GM21423 (cell line): ENCODE data around the gene RNLS.
A peak's percentile ranks its signal among the peaks of the same experiment; 100 is the strongest.

Experiments
- ATAC-seq: cut with Tn5 transposase; IDR thresholded peaks from one replicate; pipeline ENCODE4 v1.9.1; 2021; ENCODE audit warnings: mild to moderate bottlenecking, moderate library complexity; ENCODE audit not compliant: unreplicated experiment

RNLS gene

GRCh38 chr10:88395677-88396076 lies 187.4 kb downstream of the RNLS start:
- ATAC-seq = no peak

GRCh38 chr10:88392222-88392621 lies 190.9 kb downstream of the RNLS start:
- ATAC-seq = peak; percentile 91

- no peak for ATAC-seq
Observed at GRCh38 chr10:88390041-88390440, 193.1 kb downstream of the RNLS start.

GRCh38 chr10:88389456-88389855 lies 193.7 kb downstream of the RNLS start:
- ATAC-seq = no peak

- ATAC-seq = no peak
Observed at GRCh38 chr10:88388324-88388723, 194.8 kb downstream of the RNLS start.

- ATAC-seq = peak; percentile 45
Observed at GRCh38 chr10:88386821-88387773, 196.0 kb downstream of the RNLS start.

GRCh38 chr10:88386204-88386788 lies 196.8 kb downstream of the RNLS start:
- ATAC-seq = peak; percentile 33

- peak; percentile 67 for ATAC-seq
Observed at GRCh38 chr10:88385601-88386203, 197.4 kb downstream of the RNLS start.

- ATAC-seq = no peak
Observed at GRCh38 chr10:88383276-88383675, 199.8 kb downstream of the RNLS start.

GRCh38 chr10:88382699-88383098 lies 200.4 kb downstream of the RNLS start:
- ATAC-seq = no peak

- ATAC-seq = no peak
Observed at GRCh38 chr10:88379575-88379974, 203.5 kb downstream of the RNLS start.

- no peak for ATAC-seq
Observed at GRCh38 chr10:88377510-88377909, 205.6 kb downstream of the RNLS start.

GRCh38 chr10:88374392-88375175 lies 208.5 kb downstream of the RNLS start:
- no peak for ATAC-seq

GRCh38 chr10:88372881-88373592 lies 210.1 kb downstream of the RNLS start:
- no peak for ATAC-seq

- ATAC-seq = no peak
Observed at GRCh38 chr10:88372051-88372715, 210.9 kb downstream of the RNLS start.

GRCh38 chr10:88370713-88371112 lies 212.4 kb downstream of the RNLS start:
- no peak for ATAC-seq

- no peak for ATAC-seq
Observed at GRCh38 chr10:88366772-88367171, 216.3 kb downstream of the RNLS start.

- ATAC-seq = no peak
Observed at GRCh38 chr10:88361995-88362807, 220.9 kb downstream of the RNLS start.

GRCh38 chr10:88361494-88361893 lies 221.6 kb downstream of the RNLS start:
- ATAC-seq = no peak
